ENCODE data around the gene MBTD1. TPM values are rescaled to one million over a fixed set of nuclear protein-coding genes. Genes with fewer than 3 reads are reported as not detected.

MBTD1 gene
- total RNA-seq, 1 donor from 2014 or later: 69.8 TPM

DNA sequence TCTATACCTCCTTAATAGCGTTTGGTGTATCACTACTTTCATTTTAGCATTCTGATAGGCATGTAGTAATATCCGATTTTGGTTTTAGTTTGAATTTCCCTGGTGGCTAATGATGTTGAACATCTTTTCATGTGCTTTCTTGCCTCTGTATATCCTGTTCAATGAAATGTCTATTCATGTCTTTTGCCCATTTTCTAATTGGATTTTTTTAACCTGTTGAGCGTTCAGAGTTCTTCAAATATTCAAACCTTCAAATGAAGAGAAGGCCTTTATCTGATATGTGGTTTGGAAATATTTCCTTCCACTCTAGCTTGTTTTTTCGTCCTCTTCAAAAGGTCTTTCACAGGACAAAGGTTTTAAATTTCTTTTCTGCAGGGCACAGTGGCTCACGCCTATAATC lies 108.9 kb downstream of the MBTD1 start:
- no peak for DNase-seq (ENCODE audit: low spot score)
- no peaks in the 10 kb centered on the region for H3K27me3 ChIP-seq
- H3K9ac ChIP-seq: no peak overlapping the region
- H4K20me1 ChIP-seq (ENCODE audit: low read depth): no peaks in the 10 kb centered on the region
- H3K4me1 Mint-ChIP-seq: peaks cover 4% of the 10 kb centered on the region
- H3K4me2 ChIP-seq: no peak overlapping the region
- no peak overlapping the region for H2AFZ ChIP-seq (replicated peaks)
- no peaks in the 10 kb centered on the region for H3K27me3 Mint-ChIP-seq (ENCODE audit: insufficient read depth, low read depth)
- H3K4me3 ChIP-seq: no peak overlapping the region
- no peaks in the 10 kb centered on the region for H3K36me3 ChIP-seq
- peaks cover 24% of the 10 kb centered on the region for H3K79me2 ChIP-seq (ENCODE audit: low read depth)
- H3K36me3 Mint-ChIP-seq: peaks cover under 1% of the 10 kb centered on the region
- peaks cover 16% of the 10 kb centered on the region for H3K4me1 ChIP-seq
- no peak overlapping the region for H3K4me3 Mint-ChIP-seq
- no peak overlapping the region for H3K27ac ChIP-seq
- H3F3A ChIP-seq (ENCODE audit: low read depth): peaks cover 12% of the 10 kb centered on the region
- H3K9me3 ChIP-seq (ENCODE audit: low read depth): no peaks in the 10 kb centered on the region
- no peaks in the 10 kb centered on the region for H3K9me3 Mint-ChIP-seq
- TF ChIP-seq, protein P1, sequence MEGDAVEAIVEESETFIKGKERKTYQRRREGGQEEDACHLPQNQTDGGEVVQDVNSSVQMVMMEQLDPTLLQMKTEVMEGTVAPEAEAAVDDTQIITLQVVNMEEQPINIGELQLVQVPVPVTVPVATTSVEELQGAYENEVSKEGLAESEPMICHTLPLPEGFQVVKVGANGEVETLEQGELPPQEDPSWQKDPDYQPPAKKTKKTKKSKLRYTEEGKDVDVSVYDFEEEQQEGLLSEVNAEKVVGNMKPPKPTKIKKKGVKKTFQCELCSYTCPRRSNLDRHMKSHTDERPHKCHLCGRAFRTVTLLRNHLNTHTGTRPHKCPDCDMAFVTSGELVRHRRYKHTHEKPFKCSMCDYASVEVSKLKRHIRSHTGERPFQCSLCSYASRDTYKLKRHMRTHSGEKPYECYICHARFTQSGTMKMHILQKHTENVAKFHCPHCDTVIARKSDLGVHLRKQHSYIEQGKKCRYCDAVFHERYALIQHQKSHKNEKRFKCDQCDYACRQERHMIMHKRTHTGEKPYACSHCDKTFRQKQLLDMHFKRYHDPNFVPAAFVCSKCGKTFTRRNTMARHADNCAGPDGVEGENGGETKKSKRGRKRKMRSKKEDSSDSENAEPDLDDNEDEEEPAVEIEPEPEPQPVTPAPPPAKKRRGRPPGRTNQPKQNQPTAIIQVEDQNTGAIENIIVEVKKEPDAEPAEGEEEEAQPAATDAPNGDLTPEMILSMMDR (IDR thresholded peaks at IDR 0.05): no peak
- TF ChIP-seq EZH2phosphoT487 (IDR thresholded peaks at IDR 0.05) (no peak), EZH2 (IDR thresholded peaks at IDR 0.05) (no peak)
- no peak overlapping the region for H3K27ac Mint-ChIP-seq

DNA sequence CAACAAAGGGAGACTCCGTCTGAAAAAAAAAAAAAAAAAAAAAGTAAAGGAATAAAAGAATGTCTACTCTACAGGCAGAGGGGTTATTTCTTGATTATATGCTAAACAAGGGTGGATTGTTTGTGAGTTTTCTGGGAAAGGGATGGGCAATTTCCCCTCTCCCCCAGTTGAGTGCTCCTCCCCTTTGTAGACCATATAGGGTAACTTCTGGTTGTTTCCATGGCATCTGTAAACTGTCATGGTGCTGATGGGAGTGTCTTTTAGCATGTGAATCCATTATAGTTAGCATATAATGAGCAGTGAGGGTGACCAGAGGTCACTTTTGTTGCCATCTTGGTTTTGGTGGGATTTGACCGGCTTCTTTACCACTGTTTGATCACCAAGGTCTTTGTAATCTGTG lies 110.7 kb downstream of the MBTD1 start:
- TF ChIP-seq, protein P1 (IDR thresholded peaks at IDR 0.05): no peak
- no peak for TF ChIP-seq EZH2phosphoT487 (IDR thresholded peaks at IDR 0.05)
- TF ChIP-seq EZH2 (IDR thresholded peaks at IDR 0.05): no peak
- peaks cover 6% of the 10 kb centered on the region for H3K4me1 Mint-ChIP-seq
- H3K9me3 Mint-ChIP-seq: no peaks in the 10 kb centered on the region
- Histone ChIP-seq H3K4me1 (peaks cover 6% of the 10 kb centered on the region), H4K20me1 (ENCODE audit: low read depth) (no peaks in the 10 kb centered on the region), H3K4me3 (no peak overlapping the region), H3K4me2 (no peak overlapping the region), H3K9me3 (ENCODE audit: low read depth) (no peaks in the 10 kb centered on the region), H3F3A (ENCODE audit: low read depth) (peaks cover 19% of the 10 kb centered on the region), H3K79me2 (ENCODE audit: low read depth) (peaks cover 7% of the 10 kb centered on the region), H2AFZ (replicated peaks) (no peak overlapping the region), H3K36me3 (no peaks in the 10 kb centered on the region), H3K27ac (no peak overlapping the region), H3K9ac (no peak overlapping the region), H3K27me3 (no peaks in the 10 kb centered on the region)
- DNase-seq (ENCODE audit: low spot score): no peak
- no peaks in the 10 kb centered on the region for H3K27me3 Mint-ChIP-seq (ENCODE audit: insufficient read depth, low read depth)
- no peak overlapping the region for H3K4me3 Mint-ChIP-seq
- no peak overlapping the region for H3K27ac Mint-ChIP-seq
- H3K36me3 Mint-ChIP-seq: no peaks in the 10 kb centered on the region

DNA sequence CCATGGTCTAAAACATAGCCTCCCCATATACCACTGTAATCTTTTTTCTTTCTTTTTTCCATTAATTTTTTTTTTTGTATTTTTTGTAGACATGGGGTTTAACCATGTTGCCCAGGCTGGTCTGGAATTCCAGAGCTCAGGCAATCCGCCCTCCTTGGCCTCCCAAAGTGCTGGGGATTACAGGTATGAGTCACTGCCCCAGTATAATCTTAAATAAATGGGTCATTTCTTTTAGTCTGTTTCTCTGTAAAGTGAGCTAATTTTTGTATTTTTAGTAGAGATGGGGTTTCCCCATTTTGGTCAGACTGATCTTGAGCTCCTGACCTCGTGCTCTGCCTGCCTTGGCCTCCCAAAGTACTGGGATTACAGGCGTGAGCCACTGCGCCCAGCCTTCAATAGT lies 112.2 kb downstream of the MBTD1 start:
- Histone ChIP-seq H3K9ac (no peak overlapping the region), H3K27me3 (no peaks in the 10 kb centered on the region), H3K4me1 (peaks cover under 1% of the 10 kb centered on the region), H3K9me3 (ENCODE audit: low read depth) (no peaks in the 10 kb centered on the region), H3K4me2 (no peak overlapping the region), H3K36me3 (no peaks in the 10 kb centered on the region), H2AFZ (replicated peaks) (no peak overlapping the region), H3K4me3 (no peak overlapping the region), H3K27ac (no peak overlapping the region), H4K20me1 (ENCODE audit: low read depth) (no peaks in the 10 kb centered on the region), H3K79me2 (ENCODE audit: low read depth) (no peaks in the 10 kb centered on the region), H3F3A (ENCODE audit: low read depth) (peaks cover 16% of the 10 kb centered on the region)
- H3K27me3 Mint-ChIP-seq (ENCODE audit: insufficient read depth, low read depth): no peaks in the 10 kb centered on the region
- H3K36me3 Mint-ChIP-seq: no peaks in the 10 kb centered on the region
- TF ChIP-seq, protein P1 (IDR thresholded peaks at IDR 0.05): no peak
- no peak for TF ChIP-seq EZH2 (IDR thresholded peaks at IDR 0.05)
- H3K9me3 Mint-ChIP-seq: no peaks in the 10 kb centered on the region
- H3K4me1 Mint-ChIP-seq: peaks cover 10% of the 10 kb centered on the region
- H3K27ac Mint-ChIP-seq: no peak overlapping the region
- DNase-seq (ENCODE audit: low spot score): no peak
- no peak overlapping the region for H3K4me3 Mint-ChIP-seq

Data from neural progenitor cell (in vitro differentiated cells).